Subcutaneous abdominal adipose tissue (tissue), 5 donors: ENCODE measurements around the gene SRPK3.

Experiments
- H3K27ac ChIP-seq: one replicate; pipeline ENCODE4 v1.7.0; 2013; ENCODE audit warnings: low read depth, mild to moderate bottlenecking, inconsistent platforms, low read length, moderate library complexity
- H3K27me3 ChIP-seq, 5 donors: one replicate each; pipeline ENCODE4 v1.7.0; 2013; ENCODE audit warnings: low read length in 5 of 5, inconsistent platforms in 1 of 5; ENCODE audit not compliant: control insufficient read depth in 5 of 5, insufficient read depth in 4 of 5
- H3K36me3 ChIP-seq, 5 donors: one replicate each; pipeline ENCODE4 v1.7.0; 2013; ENCODE audit warnings: low read length in 5 of 5; ENCODE audit not compliant: control insufficient read depth in 5 of 5, insufficient read depth in 5 of 5
- H3K4me1 ChIP-seq, 5 donors: one replicate each; pipeline ENCODE4 v1.7.0; 2013; ENCODE audit warnings: low read length in 5 of 5, mild to moderate bottlenecking in 3 of 5, moderate library complexity in 1 of 5; ENCODE audit not compliant: control insufficient read depth in 5 of 5, insufficient read depth in 5 of 5
- H3K4me3 ChIP-seq, 5 donors: one replicate each; pipeline ENCODE4 v1.7.0; 2013; ENCODE audit warnings: low read length in 5 of 5, low read depth in 1 of 5
- H3K9ac ChIP-seq, 5 donors: one replicate each; pipeline ENCODE4 v1.7.0; 2013; ENCODE audit warnings: low read length in 5 of 5, mild to moderate bottlenecking in 4 of 5, moderate library complexity in 3 of 5
- H3K9me3 ChIP-seq, 5 donors: one replicate each; pipeline ENCODE4 v1.7.0; 2013; ENCODE audit warnings: low read length in 5 of 5; ENCODE audit not compliant: control insufficient read depth in 5 of 5
- donor health status: healthy.
- donor health status: healthy.
- donor health status: healthy.
- donor health status: healthy.
- donor health status: healthy.

The SRPK3 gene

DNA sequence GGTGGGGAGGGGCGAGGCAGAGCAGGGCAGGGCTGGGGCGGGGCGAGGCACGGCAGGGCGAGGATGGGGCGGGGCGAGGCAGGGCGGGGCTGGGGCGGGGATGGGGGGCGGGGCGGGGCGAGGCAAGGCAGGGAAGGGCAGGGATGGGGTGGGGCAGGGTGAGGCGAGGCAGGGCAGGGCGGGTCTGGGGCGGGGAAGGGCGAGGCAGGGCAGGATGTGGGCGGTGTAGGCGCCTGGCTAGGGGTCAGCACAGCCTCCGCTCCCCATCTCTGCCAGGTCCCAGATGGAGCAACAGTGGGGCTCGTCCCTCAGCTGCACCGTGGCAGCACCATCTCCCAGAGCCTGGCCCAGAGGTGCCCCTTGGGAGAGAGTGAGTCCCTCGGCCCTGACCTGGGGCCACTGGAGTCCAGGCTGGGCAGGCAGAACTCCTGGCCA is 4.2 kb upstream of the SRPK3 start:
- no peak overlapping the region for H3K4me3 ChIP-seq
- H3K27me3 ChIP-seq: peaks cover 7 to 35% (median 17%) of the 10 kb centered on the region in 5 donors
- no peak overlapping the region for H3K27ac ChIP-seq
- no peaks in the 10 kb centered on the region for H3K9me3 ChIP-seq
- peaks cover 0 to 14% (median 10%) of the 10 kb centered on the region in 5 donors for H3K4me1 ChIP-seq
- no peak overlapping the region for H3K9ac ChIP-seq
- peaks cover 0 to 9% (median 0%) of the 10 kb centered on the region in 5 donors for H3K36me3 ChIP-seq

DNA sequence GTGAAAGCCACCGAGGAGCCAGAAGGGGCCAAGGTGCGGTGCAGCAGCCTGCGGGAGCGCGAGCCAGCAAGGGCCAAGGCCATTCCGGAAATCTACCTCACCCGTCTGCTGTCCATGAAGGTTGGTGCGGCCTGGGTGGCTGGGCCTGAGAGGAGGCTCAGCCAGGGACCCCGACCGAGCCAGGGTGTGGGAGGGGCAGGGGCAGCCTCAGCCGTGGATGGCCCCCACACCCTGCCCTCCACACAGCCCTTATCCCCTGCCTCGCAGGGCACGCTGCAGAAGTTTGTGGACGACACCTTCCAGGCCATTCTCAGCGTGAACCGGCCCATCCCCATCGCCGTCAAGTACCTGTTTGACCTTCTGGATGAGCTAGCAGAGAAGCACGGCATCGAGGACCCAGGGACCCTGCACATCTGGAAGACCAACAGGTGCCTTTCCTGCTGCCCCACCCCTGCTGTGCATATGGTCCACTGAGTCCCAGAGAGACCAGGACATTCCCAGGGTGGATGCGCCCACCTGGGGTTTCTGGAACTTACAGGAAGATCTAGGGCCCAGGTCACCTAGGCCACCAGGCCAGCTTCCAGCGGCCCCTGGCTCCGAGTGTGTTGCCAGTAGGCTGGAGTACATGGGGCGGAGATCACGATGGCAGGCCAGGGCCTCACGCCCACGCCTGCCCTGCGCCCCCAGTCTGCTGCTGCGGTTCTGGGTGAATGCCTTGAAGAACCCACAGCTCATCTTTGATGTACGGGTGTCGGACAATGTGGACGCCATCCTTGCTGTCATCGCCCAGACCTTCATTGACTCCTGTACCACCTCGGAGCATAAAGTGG is 3.4 kb upstream of the SRPK3 start:
- no peaks in the 10 kb centered on the region for H3K9me3 ChIP-seq
- no peak overlapping the region for H3K4me3 ChIP-seq
- H3K36me3 ChIP-seq: peaks cover 0 to 9% (median 0%) of the 10 kb centered on the region in 5 donors
- H3K4me1 ChIP-seq: peaks cover 0 to 22% (median 10%) of the 10 kb centered on the region in 5 donors
- H3K27me3 ChIP-seq: peaks cover 7 to 30% (median 15%) of the 10 kb centered on the region in 5 donors
- H3K9ac ChIP-seq: no peak overlapping the region
- no peak overlapping the region for H3K27ac ChIP-seq

DNA sequence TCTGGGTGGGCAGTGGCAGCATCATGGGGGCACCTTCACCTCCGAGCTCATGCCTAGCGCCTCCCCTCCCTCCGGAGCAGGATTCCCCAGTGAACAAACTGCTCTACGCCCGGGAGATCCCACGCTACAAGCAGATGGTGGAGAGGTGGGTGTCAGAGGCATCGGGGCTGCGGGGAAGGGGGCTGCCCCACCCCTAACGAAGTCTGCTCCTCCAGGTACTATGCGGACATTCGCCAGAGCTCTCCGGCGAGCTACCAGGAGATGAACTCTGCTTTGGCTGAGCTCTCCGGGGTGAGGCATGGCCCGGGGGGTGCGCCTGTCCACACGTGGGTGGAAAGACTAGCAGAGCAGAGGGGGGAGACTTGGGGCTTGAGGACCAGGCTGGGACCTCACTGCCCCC is 2.7 kb upstream of the SRPK3 start:
- Histone ChIP-seq H3K9me3 (no peaks in the 10 kb centered on the region), H3K4me1 (peaks cover 0 to 22% (median 10%) of the 10 kb centered on the region in 5 donors), H3K36me3 (peaks cover 0 to 9% (median 0%) of the 10 kb centered on the region in 5 donors), H3K27ac (no peak overlapping the region), H3K27me3 (peaks cover 7 to 29% (median 17%) of the 10 kb centered on the region in 5 donors), H3K4me3 (no peak overlapping the region), H3K9ac (no peak overlapping the region)

DNA sequence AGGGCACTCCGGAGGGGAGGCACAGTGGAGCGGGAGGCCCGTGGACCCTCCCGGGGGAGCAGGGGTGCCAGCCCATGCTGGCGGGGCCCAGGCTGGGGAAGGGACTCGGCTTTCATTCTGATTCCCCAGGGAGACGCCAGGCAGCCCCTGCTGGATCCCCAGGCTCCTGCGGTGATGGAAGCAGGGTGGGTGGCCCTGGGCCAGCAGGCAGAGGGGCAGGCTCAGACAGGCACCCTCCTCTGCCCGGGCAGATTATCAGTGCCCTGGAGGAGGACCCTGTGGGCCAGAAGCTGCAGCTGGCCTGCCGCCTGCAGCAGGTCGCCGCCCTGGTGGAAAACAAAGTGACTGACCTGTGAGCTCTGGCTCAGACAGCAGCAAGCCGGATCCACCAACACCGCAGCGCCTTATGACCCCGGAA is 2.1 kb upstream of the SRPK3 start:
- Histone ChIP-seq H3K27ac (no peak overlapping the region), H3K4me1 (peaks cover 0 to 22% (median 10%) of the 10 kb centered on the region in 5 donors)

DNA sequence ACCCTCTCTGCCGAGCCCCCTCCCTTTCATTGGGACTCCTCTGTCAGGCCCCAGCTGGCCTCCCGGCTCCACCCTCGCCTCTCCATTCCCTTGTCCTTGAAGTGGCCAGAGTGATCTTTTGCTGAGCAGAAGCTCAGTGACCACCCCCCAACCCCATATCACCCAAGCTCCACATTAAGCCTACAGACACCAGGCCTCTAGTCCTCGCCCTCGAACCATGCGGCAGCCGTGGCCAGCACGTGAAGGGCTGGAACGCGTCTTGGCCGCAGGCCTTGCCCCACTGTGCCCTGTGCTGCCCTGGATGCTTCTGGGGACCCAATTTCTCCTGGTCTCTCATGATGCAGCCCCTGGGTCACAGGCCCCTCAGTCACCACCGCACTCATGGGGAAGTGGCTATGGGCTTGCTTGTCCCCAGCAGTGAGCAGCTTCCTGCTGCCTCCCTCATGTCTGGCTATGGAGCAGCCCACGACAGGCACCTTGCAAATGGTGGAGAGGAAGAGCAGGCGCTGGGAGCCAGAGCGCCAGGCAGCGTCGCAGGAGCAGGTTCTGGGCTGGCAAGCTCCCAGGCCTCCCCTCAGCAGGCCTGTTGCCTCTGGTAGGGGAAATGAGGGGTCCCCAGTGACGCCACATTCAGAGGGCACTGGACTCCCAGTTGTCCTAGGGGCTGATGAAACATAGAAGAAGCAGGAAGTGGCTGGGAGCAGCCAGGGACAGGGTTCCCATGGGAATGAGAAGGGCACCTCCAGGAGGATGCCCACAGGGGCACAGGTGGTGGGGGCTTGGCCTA is 757 bp upstream of the SRPK3 start:
- H3K9me3 ChIP-seq: no peaks in the 10 kb centered on the region
- peaks cover 0 to 11% (median 2%) of the 10 kb centered on the region in 5 donors for H3K36me3 ChIP-seq
- no peak overlapping the region for H3K27ac ChIP-seq
- peaks cover 0 to 22% (median 10%) of the 10 kb centered on the region in 5 donors for H3K4me1 ChIP-seq
- H3K4me3 ChIP-seq: no peak overlapping the region
- H3K27me3 ChIP-seq: peaks cover 7 to 26% (median 17%) of the 10 kb centered on the region in 5 donors
- no peak overlapping the region for H3K9ac ChIP-seq

More for the DNA sequence above, 2.1 kb upstream of the SRPK3 start:
- Histone ChIP-seq H3K9me3 (no peaks in the 10 kb centered on the region), H3K36me3 (peaks cover 0 to 9% (median 0%) of the 10 kb centered on the region in 5 donors), H3K4me3 (no peak overlapping the region), H3K9ac (no peak overlapping the region), H3K27me3 (peaks cover 7 to 28% (median 17%) of the 10 kb centered on the region in 5 donors)

DNA sequence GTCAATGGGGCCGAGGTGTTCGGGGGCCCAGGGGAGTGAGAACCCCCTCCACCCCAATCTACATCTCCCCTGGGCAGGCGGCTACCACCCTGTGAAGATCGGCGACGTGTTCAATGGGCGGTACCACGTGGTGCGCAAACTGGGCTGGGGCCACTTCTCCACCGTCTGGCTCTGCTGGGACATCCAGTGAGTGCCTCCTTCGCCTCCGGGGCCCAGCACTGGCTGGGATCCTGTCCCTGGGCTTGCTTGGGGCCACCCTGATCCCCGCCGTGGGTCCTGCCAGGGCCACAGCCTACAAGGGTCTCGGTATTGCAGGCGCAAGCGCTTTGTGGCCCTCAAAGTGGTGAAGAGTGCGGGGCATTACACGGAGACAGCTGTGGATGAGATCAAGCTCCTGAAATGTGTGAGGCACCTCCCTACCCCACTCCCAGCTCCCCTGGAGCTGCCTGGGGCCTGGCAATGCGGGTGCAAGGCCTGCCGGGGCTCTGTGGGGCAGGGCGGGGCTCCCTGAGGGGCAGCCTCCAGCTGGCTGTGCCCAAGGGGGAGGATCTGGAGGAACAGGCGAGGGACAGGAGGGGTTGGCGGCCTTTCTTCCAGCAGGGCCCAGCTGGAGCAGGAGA is 697 bp downstream of the SRPK3 start:
- Histone ChIP-seq H3K4me1 (peaks cover 0 to 22% (median 10%) of the 10 kb centered on the region in 5 donors), H3K9ac (no peak overlapping the region), H3K27ac (no peak overlapping the region), H3K27me3 (peaks cover 7 to 26% (median 17%) of the 10 kb centered on the region in 5 donors), H3K9me3 (no peaks in the 10 kb centered on the region), H3K4me3 (no peak overlapping the region), H3K36me3 (peaks cover 0 to 25% (median 16%) of the 10 kb centered on the region in 5 donors)

DNA sequence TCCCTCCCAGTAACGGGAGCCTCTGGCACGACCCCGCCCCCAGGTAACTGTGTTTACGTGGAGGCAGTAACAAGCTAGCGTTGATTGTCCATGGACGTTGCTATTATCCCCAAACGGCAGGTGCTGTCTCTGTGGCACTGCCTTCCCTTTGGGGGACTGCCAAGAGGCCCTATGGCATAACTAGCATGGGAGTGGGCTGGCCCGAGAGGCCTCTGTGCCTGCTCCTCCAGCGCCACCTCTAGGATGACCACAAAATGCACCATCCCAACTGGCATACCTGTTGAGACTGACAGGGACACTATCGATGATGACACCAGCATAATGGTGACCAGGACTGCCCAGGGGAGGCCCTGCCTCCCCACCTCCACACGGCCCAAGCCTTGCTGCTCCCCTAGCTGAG is 1.5 kb downstream of the SRPK3 start:
- H3K27me3 ChIP-seq: peaks cover 7 to 26% (median 21%) of the 10 kb centered on the region in 5 donors
- H3K4me3 ChIP-seq: no peak overlapping the region
- no peak overlapping the region for H3K9ac ChIP-seq
- H3K27ac ChIP-seq: no peak overlapping the region
- H3K4me1 ChIP-seq: peaks cover 0 to 22% (median 10%) of the 10 kb centered on the region in 5 donors
- no peaks in the 10 kb centered on the region for H3K9me3 ChIP-seq
- peaks cover 0 to 33% (median 23%) of the 10 kb centered on the region in 5 donors for H3K36me3 ChIP-seq

DNA sequence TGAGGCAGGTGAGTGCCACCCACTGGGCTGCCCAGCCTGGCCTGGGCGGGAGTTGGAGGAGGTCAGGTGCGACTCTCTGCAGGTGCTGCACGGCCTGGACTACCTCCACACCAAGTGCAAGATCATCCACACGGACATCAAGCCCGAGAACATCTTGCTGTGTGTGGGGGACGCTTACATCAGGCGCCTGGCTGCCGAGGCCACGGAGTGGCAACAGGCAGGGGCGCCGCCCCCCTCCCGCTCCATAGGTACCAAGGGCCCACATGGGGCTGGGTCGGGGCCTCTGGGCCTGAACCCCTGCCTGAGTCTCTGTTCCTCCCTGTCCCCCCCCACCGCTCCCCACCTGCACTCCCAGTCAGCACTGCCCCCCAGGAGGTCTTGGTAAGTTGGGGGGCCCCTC is 2.0 kb downstream of the SRPK3 start:
- peaks cover 0 to 39% (median 29%) of the 10 kb centered on the region in 5 donors for H3K36me3 ChIP-seq
- no peak overlapping the region for H3K27ac ChIP-seq
- no peaks in the 10 kb centered on the region for H3K9me3 ChIP-seq
- peaks cover 7 to 26% (median 20%) of the 10 kb centered on the region in 5 donors for H3K27me3 ChIP-seq
- H3K4me3 ChIP-seq: no peak overlapping the region
- peaks cover 0 to 22% (median 10%) of the 10 kb centered on the region in 5 donors for H3K4me1 ChIP-seq
- no peak overlapping the region for H3K9ac ChIP-seq

DNA sequence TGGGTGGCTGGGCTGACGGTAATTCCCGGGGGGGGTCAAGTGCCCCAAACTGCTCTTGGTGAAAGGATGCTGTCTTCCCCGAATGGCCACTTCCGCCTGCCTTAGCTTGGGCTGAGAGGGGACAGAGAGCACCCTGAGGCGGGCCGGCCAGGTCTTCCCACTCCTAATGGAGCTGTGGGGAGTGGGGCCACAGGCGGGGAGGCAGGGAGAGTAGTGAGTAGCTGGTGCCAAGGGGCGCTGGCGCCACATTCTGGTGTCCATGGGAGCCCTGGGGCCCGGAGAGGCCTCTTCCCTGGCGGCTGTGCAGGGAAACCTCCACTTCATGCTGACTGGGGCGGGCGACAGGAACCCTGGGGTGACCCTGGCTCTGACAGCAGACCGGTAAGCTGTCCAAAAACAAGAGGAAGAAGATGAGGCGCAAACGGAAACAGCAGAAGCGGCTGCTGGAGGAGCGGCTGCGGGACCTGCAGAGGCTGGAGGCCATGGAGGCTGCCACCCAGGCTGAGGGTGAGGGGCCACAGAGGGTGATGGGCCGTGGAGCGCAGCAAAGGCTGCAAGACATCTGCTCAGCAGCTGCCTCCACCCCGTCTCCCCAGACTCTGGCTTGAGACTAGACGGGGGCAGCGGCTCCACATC is 2.7 kb downstream of the SRPK3 start:
- Histone ChIP-seq H3K9me3 (no peaks in the 10 kb centered on the region), H3K9ac (no peak overlapping the region), H3K36me3 (peaks cover 0 to 45% (median 33%) of the 10 kb centered on the region in 5 donors), H3K4me3 (no peak overlapping the region), H3K4me1 (peaks cover 0 to 22% (median 10%) of the 10 kb centered on the region in 5 donors), H3K27ac (no peak overlapping the region), H3K27me3 (peaks cover 7 to 24% (median 17%) of the 10 kb centered on the region in 5 donors)
